Measurements from ENCODE around the gene DCANP1. TPM values are rescaled to one million over a fixed set of nuclear protein-coding genes. Genes with fewer than 3 reads are reported as not detected.

Gene DCANP1
- total RNA-seq, 3 donors from 2014 or later = not detected

DNA sequence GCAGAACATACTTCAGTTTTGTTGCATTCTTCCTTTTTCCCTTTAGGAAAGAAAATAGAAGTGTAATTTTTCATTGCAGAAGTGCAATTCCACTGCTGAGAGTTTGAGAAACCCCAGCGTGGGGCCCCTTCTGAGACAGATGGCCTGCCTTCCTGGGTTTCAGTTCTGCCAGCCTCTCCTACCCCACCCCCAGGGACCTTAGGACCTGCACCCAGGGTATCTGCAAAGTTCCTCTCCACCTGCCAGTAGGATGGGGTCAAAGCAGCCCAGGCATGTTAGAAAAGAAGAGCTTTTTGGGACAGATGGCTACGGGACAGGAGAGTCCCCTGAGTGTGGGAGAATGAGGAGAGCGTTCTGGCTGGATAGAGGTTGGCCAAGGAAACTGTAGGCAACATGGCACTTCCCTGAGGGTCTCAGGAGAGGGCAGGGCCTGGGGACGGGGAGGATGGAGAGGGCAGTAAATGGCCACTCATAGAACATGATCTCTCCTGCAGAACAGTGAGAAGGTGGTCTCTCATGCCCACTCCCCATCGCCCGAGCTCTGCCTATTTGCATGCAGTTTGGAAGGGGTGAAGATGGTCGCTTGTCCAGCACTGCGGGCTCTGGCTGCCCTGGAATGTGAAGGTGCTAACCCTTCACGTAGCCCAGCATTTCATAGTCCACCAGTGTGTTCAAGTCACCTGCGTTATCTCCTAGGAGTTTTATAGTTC is 5.3 kb upstream of the DCANP1 start, which contains the start of gene TIFAB:
TIFAB (minus strand) TSS at position 31 of the 710 bp plus-strand sequence. CDS start 2,412 bp downstream, outside the sequence.
- TF ChIP-seq CTCF (IDR thresholded peaks at IDR 0.05) = no peak
- DNase-seq (no peak), ATAC-seq (no peak)
- Histone ChIP-seq H3K4me3 (no peak within 1 kb of the TSS), H3K36me3 (ENCODE audit: low read depth) (no peaks in the 10 kb centered on the region), H3K9me3 (no peaks in the 10 kb centered on the region), H3K4me1 (ENCODE audit: low read depth) (no peaks in the 10 kb centered on the region)
- intact Hi-C loops (cut with DNase I, micrococcal nuclease) = no loop called here

- no peak for DNase-seq
Observed at GRCh38 chr5:135451581-135452320, 4.6 kb upstream of the DCANP1 start.

GRCh38 chr5:135450952-135451351 is 3.8 kb upstream of the DCANP1 start:
- DNase-seq (no peak), ATAC-seq (no peak)

More at GRCh38 chr5:135451581-135452320, 4.6 kb upstream of the DCANP1 start:
- no peaks in the 10 kb centered on the region for H3K4me1 ChIP-seq (ENCODE audit: low read depth)
- H3K36me3 ChIP-seq (ENCODE audit: low read depth) = no peaks in the 10 kb centered on the region
- intact Hi-C loops (cut with DNase I, micrococcal nuclease) = no loop called here
- no peaks in the 10 kb centered on the region for H3K9me3 ChIP-seq
- ATAC-seq = no peak
- no peak for TF ChIP-seq CTCF (IDR thresholded peaks at IDR 0.05)
- no peak overlapping the region for H3K4me3 ChIP-seq

GRCh38 chr5:135450336-135450735 is 3.2 kb upstream of the DCANP1 start:
- no peak for ATAC-seq
- no peak for DNase-seq

More at GRCh38 chr5:135450952-135451351, 3.8 kb upstream of the DCANP1 start:
- Histone ChIP-seq H3K36me3 (ENCODE audit: low read depth) (no peaks in the 10 kb centered on the region), H3K4me3 (no peak overlapping the region), H3K4me1 (ENCODE audit: low read depth) (no peaks in the 10 kb centered on the region), H3K9me3 (no peaks in the 10 kb centered on the region)
- intact Hi-C loops (cut with DNase I, micrococcal nuclease) = no loop called here
- TF ChIP-seq CTCF (IDR thresholded peaks at IDR 0.05) = no peak

GRCh38 chr5:135449644-135450043 is 2.5 kb upstream of the DCANP1 start:
- no peak for DNase-seq
- intact Hi-C loops (cut with DNase I, micrococcal nuclease) = no loop called here
- no peak for TF ChIP-seq CTCF (IDR thresholded peaks at IDR 0.05)
- ATAC-seq = no peak
- no peaks in the 10 kb centered on the region for H3K4me1 ChIP-seq (ENCODE audit: low read depth)
- H3K36me3 ChIP-seq (ENCODE audit: low read depth) = no peaks in the 10 kb centered on the region
- no peak overlapping the region for H3K4me3 ChIP-seq
- H3K9me3 ChIP-seq = no peaks in the 10 kb centered on the region

More at GRCh38 chr5:135450336-135450735, 3.2 kb upstream of the DCANP1 start:
- H3K4me1 ChIP-seq (ENCODE audit: low read depth) = no peaks in the 10 kb centered on the region
- H3K9me3 ChIP-seq = no peaks in the 10 kb centered on the region
- TF ChIP-seq CTCF (IDR thresholded peaks at IDR 0.05) = no peak
- intact Hi-C loops (cut with DNase I, micrococcal nuclease) = no loop called here
- no peak overlapping the region for H3K4me3 ChIP-seq
- H3K36me3 ChIP-seq (ENCODE audit: low read depth) = no peaks in the 10 kb centered on the region
